GM21526 (cell line): ENCODE measurements around the gene REP15.
"Not testable (repeated sequence)": the region's sequence is repeated elsewhere in the genome, so short reads cannot be mapped to it uniquely, and the experiment has no call there.

Experiments used
- ATAC-seq: cut with Tn5 transposase; IDR thresholded peaks from one replicate; pipeline ENCODE4 v1.9.1; 2021; ENCODE audit warnings: moderate library complexity; ENCODE audit not compliant: unreplicated experiment, low FRiP score

Gene REP15

GRCh38 chr12:27695556-27696292 is 523 bp upstream of the REP15 start:
- no peak for ATAC-seq

- ATAC-seq: no peak
These were observed 767 bp downstream of the REP15 start for GRCh38 chr12:27696864-27697564.

- no peak for ATAC-seq
These were observed 7.6 kb downstream of the REP15 start for GRCh38 chr12:27703720-27704452.

DNA sequence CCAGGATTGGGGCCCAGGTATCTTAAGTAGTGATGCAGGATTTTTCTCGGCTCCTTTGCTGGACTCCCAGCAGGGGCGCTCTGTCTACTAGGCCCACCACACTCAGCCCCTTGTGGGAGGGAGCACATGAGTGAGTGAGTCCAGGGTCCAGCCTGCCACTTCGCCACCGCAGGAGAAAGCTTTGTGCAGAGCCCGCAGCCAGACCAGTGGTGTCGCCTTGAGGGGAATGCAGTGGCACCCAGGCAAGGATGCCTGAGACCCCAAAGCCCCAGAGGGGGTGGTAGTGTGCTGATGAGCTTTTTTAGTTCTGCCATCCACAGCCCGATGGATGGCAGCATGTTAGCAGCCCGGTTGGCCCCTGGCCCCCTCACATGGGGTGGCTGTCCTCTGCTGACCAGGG is 9.0 kb downstream of the REP15 start:
- ATAC-seq: no peak

DNA sequence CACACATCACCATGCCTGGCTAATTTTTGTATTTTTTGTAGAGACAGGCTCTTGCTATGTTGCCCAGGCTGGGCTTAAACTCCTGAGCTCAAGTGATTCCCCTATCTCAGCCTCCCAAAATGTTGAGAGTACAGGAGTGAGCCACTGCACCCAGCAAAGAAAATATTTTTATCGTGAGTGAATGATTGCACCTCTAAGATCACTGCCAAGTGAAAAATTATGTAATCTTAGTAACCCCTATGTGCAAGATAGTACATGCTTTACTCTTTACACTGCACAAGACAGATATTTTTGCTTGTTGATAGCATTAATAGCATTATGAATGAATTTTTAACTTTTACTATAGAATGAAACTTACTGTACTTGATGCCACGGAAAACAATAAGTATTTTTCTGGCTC is 11.0 kb downstream of the REP15 start:
- no peak for ATAC-seq

DNA sequence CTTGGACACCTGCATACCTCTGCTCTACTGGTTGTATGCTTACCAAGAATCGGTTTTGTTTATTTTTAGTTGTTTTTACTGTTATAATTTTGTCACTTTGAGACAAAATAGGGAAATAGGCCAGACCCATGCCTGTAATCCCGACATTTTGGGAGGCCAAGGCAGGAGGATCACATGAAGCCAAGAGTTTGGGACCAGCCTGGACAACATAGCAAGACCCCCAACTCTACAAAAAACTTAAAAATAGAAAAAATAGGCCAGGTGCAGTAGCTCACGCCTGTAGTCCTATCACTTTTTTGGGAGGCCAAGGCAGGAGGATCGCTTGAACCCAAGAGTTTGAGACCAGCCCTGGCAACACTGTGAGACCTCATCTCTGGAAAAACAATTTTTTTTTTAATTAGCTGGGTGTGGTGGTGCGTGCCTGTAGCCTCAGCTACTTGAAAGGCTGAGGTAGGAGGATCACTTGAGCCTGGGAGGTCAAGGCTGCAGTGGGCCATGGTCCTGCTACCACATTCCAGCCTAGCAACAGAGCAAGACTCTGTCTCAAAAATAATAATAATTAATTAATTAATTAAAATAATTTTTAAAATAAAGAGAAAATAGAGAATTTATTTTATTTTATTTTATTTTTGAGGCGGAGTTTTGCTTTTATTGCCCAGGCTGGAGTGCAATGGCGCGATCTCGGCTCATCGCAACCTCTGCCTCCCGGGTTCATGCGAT is 13.1 kb downstream of the REP15 start:
- ATAC-seq: no peak

DNA sequence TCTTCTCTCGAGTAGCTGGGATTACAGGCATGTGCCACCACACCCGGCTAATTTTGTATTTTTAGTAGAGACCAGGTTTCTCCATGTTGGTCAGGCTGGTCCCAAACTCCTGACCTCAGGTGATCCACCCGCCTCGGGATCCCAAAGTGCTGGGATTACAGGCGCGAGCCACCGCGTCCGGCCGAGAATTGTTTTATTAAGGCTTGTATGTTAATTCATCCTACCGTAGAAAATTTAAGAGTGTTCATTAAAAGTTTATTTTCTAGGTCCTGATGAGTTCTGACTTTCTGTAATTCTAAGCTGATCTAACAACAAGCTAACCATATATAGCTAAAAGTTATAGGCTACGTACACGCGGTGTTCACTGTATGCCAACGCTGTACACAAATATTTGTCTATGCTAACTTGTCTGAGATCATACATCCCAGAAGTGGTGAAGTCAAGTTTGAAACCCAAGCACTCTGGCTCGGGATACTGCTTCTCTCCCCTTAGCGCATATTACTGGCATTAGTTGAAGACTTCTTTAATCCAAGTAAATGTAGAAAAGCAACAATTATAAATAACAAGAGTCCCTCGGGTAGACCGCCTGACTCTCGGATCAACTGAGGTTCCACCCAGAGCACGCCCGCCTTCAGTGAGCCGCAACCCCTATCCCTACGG is 13.8 kb downstream of the REP15 start:
- peak; percentile 26 for ATAC-seq

GRCh38 chr12:27710592-27711316 is 14.5 kb downstream of the REP15 start, which contains the start of gene MRPS35:
Gene MRPS35, plus strand, starts transcription at chr12:27710832. Its CDS starts 12 bp downstream, at chr12:27710844.
- ATAC-seq: peak; percentile 96

DNA sequence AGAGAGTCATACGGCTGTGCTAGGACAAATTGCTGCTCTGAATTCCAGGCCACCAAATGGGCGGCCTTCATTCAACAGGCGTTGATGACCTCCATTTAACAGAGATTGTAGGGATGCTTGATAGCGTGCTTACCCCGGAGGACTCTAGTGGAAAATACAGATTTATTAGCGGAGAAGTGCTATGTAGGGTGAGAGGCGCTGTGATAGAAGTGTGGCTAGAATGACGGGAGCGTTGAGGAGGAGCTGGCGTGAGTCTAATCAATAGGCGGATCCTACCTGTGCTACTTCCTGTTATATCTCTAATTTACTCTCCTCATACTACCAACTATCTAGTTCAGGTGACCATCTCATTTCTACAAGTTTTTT is 15.1 kb downstream of the REP15 start:
- peak; percentile 36 for ATAC-seq

DNA sequence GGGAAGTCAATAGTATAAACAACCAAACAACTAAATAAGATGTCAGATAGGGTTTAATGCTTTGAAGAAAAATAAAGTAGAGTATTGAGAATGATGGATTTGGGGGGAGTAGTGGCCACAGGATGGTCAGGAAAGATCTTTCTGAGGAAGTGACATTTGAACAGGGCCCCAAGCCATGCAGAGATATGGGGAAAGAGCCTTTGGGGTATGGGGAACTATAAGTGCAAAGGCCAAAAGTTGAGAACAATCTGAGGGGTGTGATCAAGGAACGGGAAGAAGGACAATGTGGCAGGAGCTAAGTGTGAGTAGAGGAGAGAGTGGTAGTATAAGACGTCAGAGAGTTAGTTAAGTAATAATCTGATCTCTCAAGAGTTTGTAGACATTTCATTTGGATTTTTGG is 15.7 kb downstream of the REP15 start:
- no peak for ATAC-seq

DNA sequence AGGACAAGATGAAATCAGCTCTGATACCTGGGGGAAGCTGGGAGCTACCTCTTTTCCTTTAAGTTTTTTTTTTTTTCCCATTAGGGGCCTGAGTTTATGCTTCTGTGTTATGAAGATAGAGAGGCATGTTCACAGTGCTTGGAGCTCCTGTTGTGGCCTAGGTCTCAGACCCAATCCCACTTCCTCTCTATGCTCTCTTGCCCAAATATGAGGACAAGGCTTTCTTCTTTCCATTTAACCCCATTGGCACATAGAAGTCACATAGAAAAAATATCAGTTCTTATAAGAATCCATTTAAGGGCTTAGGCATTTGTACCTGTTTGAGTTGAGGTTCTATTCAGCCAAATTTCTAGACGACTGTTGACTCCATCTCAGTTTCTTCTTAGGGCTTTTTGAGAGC is 27.0 kb downstream of the REP15 start:
- no peak for ATAC-seq

DNA sequence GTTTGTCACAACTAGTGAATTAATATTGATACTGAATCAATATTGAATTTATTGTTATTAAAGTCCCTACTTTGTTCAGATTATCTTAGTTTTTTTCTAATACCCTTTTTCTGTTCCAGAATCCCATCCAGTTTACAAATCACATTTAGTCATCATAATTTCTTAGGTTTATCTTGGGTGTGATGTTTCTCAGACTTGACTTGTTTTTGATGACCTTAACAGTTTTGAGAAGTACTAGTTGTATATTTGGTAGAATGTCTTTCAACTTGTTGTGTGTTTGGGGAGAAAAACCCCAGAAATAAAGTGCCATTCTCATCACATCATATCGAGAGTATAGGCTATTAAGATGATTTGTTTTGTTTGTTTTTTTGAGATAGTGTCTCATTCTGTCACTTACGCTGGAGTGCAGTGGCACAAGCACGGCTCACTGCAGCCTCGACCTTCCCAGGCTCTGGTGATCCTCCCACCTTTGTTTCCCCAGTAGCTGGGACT is 33.9 kb downstream of the REP15 start:
- ATAC-seq: no peak

- no peak for ATAC-seq
These were observed 36.0 kb downstream of the REP15 start for GRCh38 chr12:27732281-27732680.

- no peak for ATAC-seq
These were observed 36.9 kb downstream of the REP15 start for GRCh38 chr12:27733052-27733656.

GRCh38 chr12:27733791-27734190 is 37.5 kb downstream of the REP15 start:
- ATAC-seq: no peak

- not testable (repeated sequence) for ATAC-seq
These were observed 38.1 kb downstream of the REP15 start for GRCh38 chr12:27734321-27734720.

- ATAC-seq: no peak
These were observed 47.4 kb downstream of the REP15 start for GRCh38 chr12:27743601-27744000.

DNA sequence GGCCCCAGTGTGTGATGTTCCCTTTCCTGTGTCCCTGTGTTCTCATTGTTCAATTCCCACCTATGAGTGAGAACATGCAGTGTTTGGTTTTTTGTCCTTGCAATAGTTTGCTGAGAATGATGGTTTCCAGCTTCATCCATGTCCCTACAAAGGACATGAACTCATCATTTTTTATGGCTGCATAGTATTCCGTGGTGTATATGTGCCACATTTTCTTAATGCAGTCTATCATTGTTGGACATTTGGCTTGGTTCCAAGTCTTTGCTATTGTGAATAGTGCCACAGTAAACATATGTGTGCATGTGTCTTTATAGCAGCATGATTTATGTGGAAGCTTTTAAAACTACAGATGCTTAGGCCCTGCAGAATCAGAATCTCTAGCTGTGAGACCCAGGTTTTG is 49.5 kb downstream of the REP15 start:
- ATAC-seq: not testable (repeated sequence)
